Measurements from ENCODE around the gene DGKD.

Gene DGKD

GRCh38 chr2:233456934-233457333, 102.6 kb downstream of the DGKD start:
- no peak for TF ChIP-seq CTCF (IDR thresholded peaks at IDR 0.05; ENCODE audit: low read depth, low read length)
- no peak for DNase-seq
- Histone ChIP-seq H3K27me3 (no peaks in the 10 kb centered on the region), H3K4me3 (ENCODE audit: low read depth, low read length) (no peak overlapping the region), H3K9me3 (no peaks in the 10 kb centered on the region), H3K36me3 (peaks cover 30% of the 10 kb centered on the region), H3K4me1 (no peaks in the 10 kb centered on the region)

- H3K27me3 ChIP-seq: no peaks in the 10 kb centered on the region
- no peak for DNase-seq
- H3K36me3 ChIP-seq: peaks cover 26% of the 10 kb centered on the region
- no peak for TF ChIP-seq CTCF (IDR thresholded peaks at IDR 0.05; ENCODE audit: low read depth, low read length)
- H3K4me3 ChIP-seq (ENCODE audit: low read depth, low read length): no peak overlapping the region
- H3K9me3 ChIP-seq: no peaks in the 10 kb centered on the region
- no peaks in the 10 kb centered on the region for H3K4me1 ChIP-seq
Measured at GRCh38 chr2:233457356-233457755, 103.1 kb downstream of the DGKD start.

DNA sequence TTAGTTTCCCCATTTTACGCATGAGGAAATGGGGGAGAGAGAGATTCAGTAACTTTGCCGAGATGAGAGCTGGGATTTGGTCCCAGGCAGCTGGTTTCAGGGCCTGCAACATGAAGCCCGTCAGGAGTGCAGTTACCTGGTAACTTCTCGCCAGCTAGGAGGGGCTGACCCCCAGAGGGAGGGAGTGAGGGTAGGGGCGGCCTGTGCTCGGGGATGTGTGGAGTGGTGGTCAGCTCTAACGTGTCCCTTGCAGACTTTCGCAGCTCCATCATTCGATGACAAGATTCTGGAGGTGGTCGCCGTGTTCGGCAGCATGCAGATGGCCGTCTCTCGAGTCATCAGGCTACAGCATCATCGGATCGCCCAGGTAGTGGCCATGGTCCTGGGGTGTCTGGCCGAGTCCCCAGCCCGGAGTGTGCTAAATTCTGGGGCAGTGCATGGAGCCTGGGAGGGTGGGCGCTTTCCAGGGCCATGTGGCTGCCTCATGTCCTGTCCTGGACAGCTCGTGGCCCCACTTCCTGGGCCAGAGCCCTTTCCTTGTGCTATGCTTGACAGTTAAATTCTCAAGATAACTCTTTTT, 103.8 kb downstream of the DGKD start:
- no peak for DNase-seq

DNA sequence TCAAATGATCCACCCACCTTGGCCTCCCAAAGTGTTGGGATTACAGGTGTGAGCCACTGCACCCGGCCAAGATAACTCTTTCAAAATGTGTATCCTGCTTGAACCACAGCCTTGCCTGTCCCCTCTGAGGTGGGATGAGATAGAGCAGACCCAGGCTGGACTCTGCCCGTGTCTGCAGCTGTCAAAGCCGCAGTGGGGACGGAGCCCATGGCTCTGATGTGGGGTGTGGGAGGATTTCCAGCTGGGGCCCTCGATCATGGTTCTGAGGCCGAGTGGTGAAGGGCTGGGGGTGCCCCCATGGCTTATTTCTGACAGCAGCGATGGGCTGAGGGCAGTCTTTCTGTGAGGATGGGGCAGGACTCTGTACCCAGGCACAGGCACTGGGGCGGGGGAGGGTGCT, 104.5 kb downstream of the DGKD start:
- H3K36me3 ChIP-seq: peaks cover 28% of the 10 kb centered on the region
- no peak for TF ChIP-seq CTCF (IDR thresholded peaks at IDR 0.05; ENCODE audit: low read depth, low read length)
- H3K4me3 ChIP-seq (ENCODE audit: low read depth, low read length): no peak overlapping the region
- H3K4me1 ChIP-seq: no peaks in the 10 kb centered on the region
- DNase-seq: no peak
- no peaks in the 10 kb centered on the region for H3K9me3 ChIP-seq
- no peaks in the 10 kb centered on the region for H3K27me3 ChIP-seq

More for the DNA sequence above, 103.8 kb downstream of the DGKD start:
- no peak overlapping the region for H3K4me3 ChIP-seq (ENCODE audit: low read depth, low read length)
- no peaks in the 10 kb centered on the region for H3K27me3 ChIP-seq
- H3K4me1 ChIP-seq: no peaks in the 10 kb centered on the region
- H3K36me3 ChIP-seq: peaks cover 28% of the 10 kb centered on the region
- TF ChIP-seq CTCF (IDR thresholded peaks at IDR 0.05; ENCODE audit: low read depth, low read length): no peak
- no peaks in the 10 kb centered on the region for H3K9me3 ChIP-seq

- peaks cover 32% of the 10 kb centered on the region for H3K36me3 ChIP-seq
Measured at GRCh38 chr2:233459426-233459825, 105.1 kb downstream of the DGKD start.

More at GRCh38 chr2:233459426-233459825, 105.1 kb downstream of the DGKD start:
- DNase-seq: no peak
- Histone ChIP-seq H3K9me3 (no peaks in the 10 kb centered on the region), H3K4me1 (no peaks in the 10 kb centered on the region), H3K27me3 (no peaks in the 10 kb centered on the region), H3K4me3 (ENCODE audit: low read depth, low read length) (no peak overlapping the region)
- TF ChIP-seq CTCF (IDR thresholded peaks at IDR 0.05; ENCODE audit: low read depth, low read length): no peak
